ENCODE data around the gene RSU1.
A peak's percentile ranks its signal among the peaks of the same experiment; 100 is the strongest.
"Not testable (repeated sequence)": the region's sequence is repeated elsewhere in the genome, so short reads cannot be mapped to it uniquely, and the experiment has no call there.

Gene RSU1

GRCh38 chr10:16817125-16818019, at the start of gene RSU1:
RSU1 (minus strand) TSS chr10:16817424; CDS start chr10:16817081, 343 bp downstream.
- peak; percentile 73 for DNase-seq

- no peak for DNase-seq
Measured at GRCh38 chr10:16866541-16867275, 49.5 kb upstream of the RSU1 start.

GRCh38 chr10:16865766-16866165, 48.5 kb upstream of the RSU1 start:
- no peak for DNase-seq

GRCh38 chr10:16863766-16864165, 46.5 kb upstream of the RSU1 start:
- no peak for DNase-seq

- no peak for DNase-seq
Measured at GRCh38 chr10:16857419-16857818, 40.2 kb upstream of the RSU1 start.

GRCh38 chr10:16856567-16856966, 39.3 kb upstream of the RSU1 start:
- DNase-seq, result no peak

- DNase-seq, result no peak
Measured at GRCh38 chr10:16856092-16856491, 38.9 kb upstream of the RSU1 start.

GRCh38 chr10:16854623-16855022, 37.4 kb upstream of the RSU1 start:
- no peak for DNase-seq

- DNase-seq, result no peak
Measured at GRCh38 chr10:16853809-16854208, 36.6 kb upstream of the RSU1 start.

- DNase-seq, result no peak
Measured at GRCh38 chr10:16853201-16853600, 36.0 kb upstream of the RSU1 start.

GRCh38 chr10:16852624-16853023, 35.4 kb upstream of the RSU1 start:
- DNase-seq, result no peak

- no peak for DNase-seq
Measured at GRCh38 chr10:16848562-16849154, 31.4 kb upstream of the RSU1 start.

- DNase-seq, result no peak
Measured at GRCh38 chr10:16847644-16848043, 30.4 kb upstream of the RSU1 start.

GRCh38 chr10:16845248-16845647, 28.0 kb upstream of the RSU1 start:
- no peak for DNase-seq

- DNase-seq, result no peak
Measured at GRCh38 chr10:16843252-16843870, 26.1 kb upstream of the RSU1 start.

GRCh38 chr10:16835228-16835627, 18.0 kb upstream of the RSU1 start:
- DNase-seq, result no peak

- DNase-seq, result no peak
Measured at GRCh38 chr10:16832351-16833080, 15.3 kb upstream of the RSU1 start.

GRCh38 chr10:16828701-16829175, 11.5 kb upstream of the RSU1 start:
- DNase-seq, result no peak

- no peak for DNase-seq
Measured at GRCh38 chr10:16828114-16828568, 10.9 kb upstream of the RSU1 start.

- not testable (repeated sequence) for DNase-seq
Measured at GRCh38 chr10:16827474-16827873, 10.2 kb upstream of the RSU1 start.

- no peak for DNase-seq
Measured at GRCh38 chr10:16822726-16823360, 5.6 kb upstream of the RSU1 start.

GRCh38 chr10:16822027-16822426, 4.8 kb upstream of the RSU1 start:
- DNase-seq, result no peak

Measured in NCI-H2029 treated with DMSO at 0.1 percent for 48 hours (cell line).